Calu3 (cell line): Measurements from ENCODE around the gene PPIL1. TPM values are rescaled to one million over a fixed set of nuclear protein-coding genes. Genes with fewer than 3 reads are reported as not detected.

Source experiments
- BruUV-seq: library from RNA; stranded (reverse); fragments of 400-500 nt; replicated peaks from 2 replicates; lab custom pipeline; 2021; lab: Mats Ljungman, UMichigan
- CTCF ChIA-PET: fragments of 300-600 bp; sonication (Branson Sonifier 250); formaldehyde crosslinking; loops from one replicate; lab custom pipeline; 2022; ENCODE audit warnings: antibody characterized with exemption; lab: Charles Lee
- DNase-seq: peaks from one replicate; pipeline ENCODE4 v3.0.0; 2022
- H3K27ac Mint-ChIP-seq: one replicate; pipeline ENCODE4 v1.8.0; 2022; ENCODE audit warnings: mixed read lengths; ENCODE audit not compliant: unreplicated experiment
- H3K27me3 Mint-ChIP-seq: one replicate; pipeline ENCODE4 v1.8.0; 2022; ENCODE audit warnings: mixed read lengths; ENCODE audit not compliant: unreplicated experiment
- H3K36me3 Mint-ChIP-seq: one replicate; pipeline ENCODE4 v1.8.0; 2022; ENCODE audit warnings: mild to moderate bottlenecking, moderate library complexity, mixed read lengths; ENCODE audit not compliant: insufficient read depth, unreplicated experiment
- H3K4me1 Mint-ChIP-seq: one replicate; pipeline ENCODE4 v1.8.0; 2022; ENCODE audit warnings: mild to moderate bottlenecking, low read depth, mixed read lengths; ENCODE audit not compliant: unreplicated experiment
- H3K4me3 Mint-ChIP-seq: one replicate; pipeline ENCODE4 v1.8.0; 2022; ENCODE audit warnings: mild to moderate bottlenecking, low read depth, moderate library complexity, mixed read lengths; ENCODE audit not compliant: unreplicated experiment
- H3K9me3 Mint-ChIP-seq: one replicate; pipeline ENCODE4 v1.8.0; 2022; ENCODE audit warnings: low read depth, mixed read lengths; ENCODE audit not compliant: unreplicated experiment
- intact Hi-C: fragments of 100-400 bp; cut with micrococcal nuclease; formaldehyde crosslinking; loops from one replicate; pipeline ENCODE4 v1.10.0; 2022; ENCODE audit not compliant: unreplicated experiment
- total RNA-seq: library from RNA; stranded (reverse); gene quantifications from 2 replicates; pipeline ENCODE4 v1.2.3, GENCODE V29; 2022
- TF ChIP-seq, protein P1 (sequence below): fragments of 200-600 bp; IDR thresholded peaks from one replicate; pipeline ENCODE4 v1.8.0; 2022; ENCODE audit warnings: antibody characterized with exemption; ENCODE audit not compliant: unreplicated experiment

The PPIL1 gene
- total RNA-seq, 1 experiment from 2014 or later, result 64.4 TPM

DNA sequence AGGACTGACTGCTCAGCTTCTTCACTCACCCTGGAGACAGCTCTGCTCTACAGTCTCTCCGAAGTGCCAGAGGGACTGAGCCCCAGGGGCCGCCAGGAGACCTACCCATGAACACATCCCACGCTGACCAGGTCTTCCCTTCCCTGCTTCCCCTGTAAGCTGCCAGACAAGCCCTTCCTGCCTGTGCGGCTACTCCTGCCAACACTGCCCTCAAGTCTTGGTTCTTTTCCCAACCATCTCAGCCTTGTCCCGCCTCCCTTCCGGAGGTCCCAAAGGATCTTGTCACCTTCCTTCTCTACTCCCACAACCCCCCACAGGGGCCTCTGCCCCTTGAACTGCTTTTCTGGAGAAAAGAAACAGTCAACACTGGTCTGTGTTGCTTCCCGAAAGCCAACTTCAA lies 50.4 kb downstream of the PPIL1 start:
- intact Hi-C loops, result no loop called here
- Mint-ChIP-seq H3K4me3 (no peak overlapping the region), H3K27ac (no peak overlapping the region), H3K27me3 (peaks cover 23% of the 10 kb centered on the region), H3K9me3 (no peaks in the 10 kb centered on the region), H3K36me3 (no peaks in the 10 kb centered on the region), H3K4me1 (peaks cover 19% of the 10 kb centered on the region)
- BruUV-seq, result no TSS peak
- DNase-seq, result no peak
- CTCF ChIA-PET, result interaction anchor here (1.1 kb wide), 1 partner anchor 42 kb away, joined by 3 read pairs; no protein-coding TSS in a partner anchor
- TF ChIP-seq, protein P1, sequence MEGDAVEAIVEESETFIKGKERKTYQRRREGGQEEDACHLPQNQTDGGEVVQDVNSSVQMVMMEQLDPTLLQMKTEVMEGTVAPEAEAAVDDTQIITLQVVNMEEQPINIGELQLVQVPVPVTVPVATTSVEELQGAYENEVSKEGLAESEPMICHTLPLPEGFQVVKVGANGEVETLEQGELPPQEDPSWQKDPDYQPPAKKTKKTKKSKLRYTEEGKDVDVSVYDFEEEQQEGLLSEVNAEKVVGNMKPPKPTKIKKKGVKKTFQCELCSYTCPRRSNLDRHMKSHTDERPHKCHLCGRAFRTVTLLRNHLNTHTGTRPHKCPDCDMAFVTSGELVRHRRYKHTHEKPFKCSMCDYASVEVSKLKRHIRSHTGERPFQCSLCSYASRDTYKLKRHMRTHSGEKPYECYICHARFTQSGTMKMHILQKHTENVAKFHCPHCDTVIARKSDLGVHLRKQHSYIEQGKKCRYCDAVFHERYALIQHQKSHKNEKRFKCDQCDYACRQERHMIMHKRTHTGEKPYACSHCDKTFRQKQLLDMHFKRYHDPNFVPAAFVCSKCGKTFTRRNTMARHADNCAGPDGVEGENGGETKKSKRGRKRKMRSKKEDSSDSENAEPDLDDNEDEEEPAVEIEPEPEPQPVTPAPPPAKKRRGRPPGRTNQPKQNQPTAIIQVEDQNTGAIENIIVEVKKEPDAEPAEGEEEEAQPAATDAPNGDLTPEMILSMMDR, result no peak

DNA sequence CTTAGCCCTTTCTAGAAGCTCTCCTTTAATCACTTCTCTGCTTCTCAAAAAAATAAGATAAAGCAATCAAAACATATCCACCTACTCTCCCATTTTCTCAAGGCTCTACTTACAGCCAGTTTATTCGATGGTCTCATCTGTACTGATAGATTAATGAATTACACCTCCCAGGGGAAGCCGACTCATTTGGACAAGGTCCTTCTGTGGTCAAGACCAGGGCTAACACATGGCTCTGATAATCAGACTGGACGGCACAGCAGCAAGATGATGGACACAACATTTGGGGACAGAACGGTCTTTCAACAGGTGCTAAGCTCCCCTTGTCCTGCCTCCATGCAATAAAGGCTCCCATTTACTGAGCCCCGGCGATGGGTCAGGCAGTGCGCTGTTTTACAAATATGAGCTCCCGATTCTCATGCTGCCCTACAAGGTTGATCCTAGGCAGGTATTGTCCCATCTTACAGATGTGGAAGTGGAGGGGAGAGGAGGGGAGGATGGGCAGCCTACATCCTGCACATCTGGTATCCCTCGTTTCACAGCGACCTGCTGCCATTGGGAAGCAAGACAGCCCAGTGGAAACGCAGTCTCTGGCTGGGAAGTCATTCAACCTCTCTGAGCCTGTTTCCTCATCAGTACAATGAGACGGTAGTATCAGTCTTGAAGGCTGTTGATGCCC lies 51.0 kb downstream of the PPIL1 start:
- no peak overlapping the region for H3K27ac Mint-ChIP-seq
- TF ChIP-seq, protein P1, result no peak
- peaks cover 25% of the 10 kb centered on the region for H3K27me3 Mint-ChIP-seq
- H3K4me3 Mint-ChIP-seq, result no peak overlapping the region
- BruUV-seq, result no TSS peak
- CTCF ChIA-PET, result no interaction called here
- peaks cover 19% of the 10 kb centered on the region for H3K4me1 Mint-ChIP-seq
- intact Hi-C loops, result no loop called here
- H3K9me3 Mint-ChIP-seq, result no peaks in the 10 kb centered on the region
- DNase-seq, result no peak
- no peaks in the 10 kb centered on the region for H3K36me3 Mint-ChIP-seq

DNA sequence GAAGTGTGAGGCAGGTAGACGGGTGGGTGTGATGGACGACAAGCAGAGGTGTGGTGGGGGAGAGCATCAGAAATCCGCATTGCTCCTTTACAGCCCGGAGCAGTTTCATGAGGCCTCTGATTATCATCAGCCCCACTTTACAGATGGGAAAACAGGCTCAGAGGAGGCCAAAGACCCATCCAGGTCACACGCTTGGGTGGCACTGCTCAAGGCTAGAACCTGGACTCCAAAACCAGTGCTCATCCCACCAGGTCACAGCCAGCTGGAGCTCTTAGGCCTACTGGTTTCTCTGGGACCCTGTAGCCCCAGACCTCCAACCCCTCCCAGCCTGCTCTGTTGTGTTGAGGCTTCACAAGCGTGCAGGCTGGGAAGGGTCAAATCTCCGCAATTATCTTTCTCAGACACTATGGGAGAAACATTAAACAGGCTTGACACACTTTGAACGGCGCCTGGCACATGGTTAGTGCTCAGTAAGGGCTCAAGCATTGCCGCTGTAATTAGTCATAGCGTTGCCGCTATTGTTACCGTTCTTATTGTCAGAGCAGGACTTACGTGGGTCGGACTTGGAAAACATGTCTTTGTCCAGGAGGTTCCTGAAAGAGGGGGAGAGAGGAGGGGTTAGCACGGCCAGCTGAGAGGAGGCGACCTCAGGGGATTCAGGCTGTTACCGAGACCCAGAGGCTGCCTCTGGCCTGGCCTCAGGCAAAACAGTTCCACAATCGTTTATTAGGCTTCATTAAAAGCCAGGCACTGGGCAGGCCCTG lies 51.9 kb downstream of the PPIL1 start:
- TF ChIP-seq, protein P1, result no peak
- no peaks in the 10 kb centered on the region for H3K9me3 Mint-ChIP-seq
- no peak for DNase-seq

DNA sequence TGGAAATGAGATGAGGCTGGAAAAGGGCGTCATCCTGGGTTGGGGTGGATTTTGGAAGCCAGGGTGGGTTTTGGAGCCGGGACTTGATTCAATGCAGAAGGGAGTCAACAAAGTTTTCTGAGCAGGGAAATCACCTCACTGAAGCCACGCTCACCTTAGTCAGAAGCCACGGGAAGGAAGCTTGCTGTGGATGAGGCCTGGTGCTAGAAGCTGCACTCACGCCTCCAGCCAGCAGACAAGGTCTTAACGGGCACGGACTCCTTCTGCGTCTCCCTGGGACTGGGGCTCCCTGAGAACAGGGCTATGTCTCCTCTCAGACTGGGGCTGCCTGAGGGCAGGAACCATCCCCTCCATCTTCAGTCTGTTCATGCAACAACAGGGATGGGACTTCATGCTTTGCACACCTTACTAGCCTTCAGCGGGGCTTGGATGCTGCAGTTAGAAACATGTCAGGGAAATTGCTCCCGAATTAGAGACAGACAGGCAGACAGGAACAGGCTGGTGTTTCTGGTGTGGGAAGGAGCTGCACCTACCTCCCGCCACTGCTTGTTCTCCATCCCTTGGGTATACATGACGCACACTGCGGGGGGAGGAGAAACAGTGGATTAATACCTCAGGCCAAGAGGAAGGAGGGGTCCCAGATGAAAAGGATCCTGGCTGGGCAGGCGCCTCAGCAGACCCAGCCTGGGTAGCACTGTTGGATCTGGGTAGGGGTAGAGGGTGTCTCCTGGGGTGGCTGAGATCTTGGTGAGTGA lies 52.8 kb downstream of the PPIL1 start:
- CTCF ChIA-PET, result no interaction called here

More for the DNA sequence above, 51.9 kb downstream of the PPIL1 start:
- Mint-ChIP-seq H3K36me3 (no peaks in the 10 kb centered on the region), H3K27me3 (peaks cover 34% of the 10 kb centered on the region), H3K4me3 (no peak overlapping the region), H3K4me1 (peaks cover 18% of the 10 kb centered on the region), H3K27ac (no peak overlapping the region)
- no TSS peak for BruUV-seq
- CTCF ChIA-PET, result no interaction called here
- intact Hi-C loops, result no loop called here

More for the DNA sequence above, 52.8 kb downstream of the PPIL1 start:
- H3K27ac Mint-ChIP-seq, result no peak overlapping the region
- BruUV-seq, result no TSS peak
- no peak for DNase-seq
- H3K9me3 Mint-ChIP-seq, result no peaks in the 10 kb centered on the region
- no peaks in the 10 kb centered on the region for H3K36me3 Mint-ChIP-seq
- intact Hi-C loops, result no loop called here
- peaks cover 34% of the 10 kb centered on the region for H3K27me3 Mint-ChIP-seq
- TF ChIP-seq, protein P1, result no peak
- no peak overlapping the region for H3K4me3 Mint-ChIP-seq
- peaks cover 9% of the 10 kb centered on the region for H3K4me1 Mint-ChIP-seq
